ENCODE results near the gene MYL4.
"Not testable (repeated sequence)": the region's sequence is repeated elsewhere in the genome, so short reads cannot be mapped to it uniquely, and the experiment has no call there.

MYL4 gene

GRCh38 chr17:47257651-47258339 is 48.6 kb downstream of the MYL4 start:
- DNase-seq (ENCODE audit: extremely low read depth, low read depth) = no peak
- no peak for TF ChIP-seq CTCF (IDR thresholded peaks at IDR 0.05; ENCODE audit: low read depth, low read length, missing control alignments)
- no peak overlapping the region for H3K4me3 ChIP-seq (replicated peaks; ENCODE audit: low read depth, low read length)

GRCh38 chr17:47262586-47262985 is 53.4 kb downstream of the MYL4 start:
- no peak overlapping the region for H3K4me3 ChIP-seq (replicated peaks; ENCODE audit: low read depth, low read length)
- TF ChIP-seq CTCF (IDR thresholded peaks at IDR 0.05; ENCODE audit: low read depth, low read length, missing control alignments) = no peak

DNA sequence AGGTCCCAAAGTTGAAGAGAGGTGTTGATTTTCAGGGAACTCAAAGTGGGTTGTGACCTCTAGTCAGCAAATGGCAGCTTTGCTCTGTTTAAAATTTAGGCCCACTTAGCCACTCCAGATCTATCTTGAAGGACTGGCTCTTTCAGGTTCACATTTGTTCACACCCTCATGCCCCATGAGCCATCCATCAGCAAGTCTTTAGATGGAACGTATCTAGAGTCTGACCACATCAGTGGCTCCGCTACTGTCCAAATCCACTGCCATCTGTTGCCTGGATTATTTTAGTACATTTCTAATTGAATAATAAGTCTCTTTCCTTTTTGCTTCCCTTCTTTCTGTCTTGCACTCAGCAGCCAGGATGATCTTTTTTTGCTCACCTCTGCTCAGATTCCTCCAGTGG is 55.0 kb downstream of the MYL4 start:
- no peak for DNase-seq (ENCODE audit: extremely low read depth, low read depth)
- no peak overlapping the region for H3K4me3 ChIP-seq (replicated peaks; ENCODE audit: low read depth, low read length)
- no peak for TF ChIP-seq CTCF (IDR thresholded peaks at IDR 0.05; ENCODE audit: low read depth, low read length, missing control alignments)

More at GRCh38 chr17:47262586-47262985, 53.4 kb downstream of the MYL4 start:
- DNase-seq (ENCODE audit: extremely low read depth, low read depth) = no peak

GRCh38 chr17:47265983-47266541 is 56.9 kb downstream of the MYL4 start:
- H3K4me3 ChIP-seq (replicated peaks; ENCODE audit: low read depth, low read length) = no peak overlapping the region

GRCh38 chr17:47266782-47267181 is 57.6 kb downstream of the MYL4 start:
- no peak for DNase-seq (ENCODE audit: extremely low read depth, low read depth)
- TF ChIP-seq CTCF (IDR thresholded peaks at IDR 0.05; ENCODE audit: low read depth, low read length, missing control alignments) = no peak
- no peak overlapping the region for H3K4me3 ChIP-seq (replicated peaks; ENCODE audit: low read depth, low read length)

More at GRCh38 chr17:47265983-47266541, 56.9 kb downstream of the MYL4 start:
- no peak for TF ChIP-seq CTCF (IDR thresholded peaks at IDR 0.05; ENCODE audit: low read depth, low read length, missing control alignments)
- no peak for DNase-seq (ENCODE audit: extremely low read depth, low read depth)

DNA sequence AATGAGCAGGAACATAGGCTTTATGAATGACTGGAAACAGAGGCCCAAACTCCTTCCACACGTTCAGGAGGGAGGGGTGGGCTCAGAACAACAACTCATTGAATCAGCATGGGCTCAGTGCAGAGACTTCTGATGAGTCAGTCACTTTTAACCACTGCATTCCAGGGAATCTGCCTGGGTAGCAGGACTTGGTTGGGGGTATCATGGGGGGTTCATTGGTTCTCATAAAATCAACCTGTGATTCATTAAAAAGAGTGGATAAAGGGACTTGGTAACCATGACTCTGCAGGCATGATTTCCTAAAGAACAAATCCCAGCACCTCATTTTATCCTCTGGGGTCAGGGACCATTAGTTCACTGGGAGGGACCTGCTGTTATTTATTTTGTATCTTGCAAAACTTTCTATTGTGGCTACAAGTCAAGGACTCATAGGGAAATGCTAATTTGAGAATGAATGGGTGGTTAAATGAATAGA is 58.2 kb downstream of the MYL4 start:
- DNase-seq (ENCODE audit: extremely low read depth, low read depth) = peak; percentile 79

GRCh38 chr17:47268964-47269363 is 59.8 kb downstream of the MYL4 start:
- DNase-seq (ENCODE audit: extremely low read depth, low read depth); H3K4me3 ChIP-seq (replicated peaks; ENCODE audit: low read depth, low read length): not testable (repeated sequence)

More for the DNA sequence above, 58.2 kb downstream of the MYL4 start:
- H3K4me3 ChIP-seq (replicated peaks; ENCODE audit: low read depth, low read length) = no peak overlapping the region
- TF ChIP-seq CTCF (IDR thresholded peaks at IDR 0.05; ENCODE audit: low read depth, low read length, missing control alignments) = no peak

DNA sequence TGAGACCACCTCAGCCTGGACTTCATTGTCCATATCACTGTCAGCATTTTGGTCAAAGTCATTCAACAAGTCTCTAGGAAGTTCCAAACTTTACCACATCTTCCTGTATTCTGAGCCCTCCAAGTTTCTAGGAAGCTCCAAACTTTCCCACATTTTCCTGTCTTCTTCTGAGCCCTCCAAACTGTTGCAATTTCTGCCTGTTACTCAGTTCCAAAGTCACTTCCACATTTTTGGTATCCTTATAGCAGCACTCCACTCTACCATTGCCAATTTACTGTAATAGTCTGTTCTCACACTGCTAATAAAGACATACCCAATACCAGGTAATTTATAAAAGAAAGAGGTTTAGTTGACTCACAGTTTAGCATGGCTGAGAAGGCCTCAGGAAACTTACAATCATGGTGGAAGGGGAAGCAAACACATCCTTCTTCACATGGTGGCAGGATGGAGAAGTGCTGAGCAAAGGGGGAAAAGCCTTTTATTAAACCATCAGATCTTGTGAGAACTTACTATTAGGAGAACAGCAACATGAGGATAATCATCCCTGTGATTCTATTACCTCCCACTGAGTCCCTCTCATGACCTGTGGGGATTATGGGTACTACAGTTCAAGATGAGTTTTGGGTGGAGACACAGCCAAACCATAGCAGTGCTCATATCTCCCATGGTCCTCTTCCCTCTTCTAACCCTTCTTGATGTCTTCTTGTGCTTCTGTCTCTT is 60.6 kb downstream of the MYL4 start:
- DNase-seq (ENCODE audit: extremely low read depth, low read depth) = not testable (repeated sequence)

More for the DNA sequence above, 60.6 kb downstream of the MYL4 start:
- H3K4me3 ChIP-seq (replicated peaks; ENCODE audit: low read depth, low read length) = not testable (repeated sequence)
